Measurements from ENCODE around the gene HM13. TPM values are rescaled to one million over a fixed set of nuclear protein-coding genes. Genes with fewer than 3 reads are reported as not detected.

The HM13 gene
- total and polyA plus RNA-seq, 2 of the 13 experiments (the other 11 are each of a cell fraction or from before 2014, with no cell fraction given) = 118 to 243 TPM

- TF ChIP-seq ZNF142 (CRISPR knock-in tag; IDR thresholded peaks at IDR 0.05) = peak; percentile 73; the same call in 1 of the 2 replicates
- peak; percentile 24 for TF ChIP-seq ASH2L (IDR thresholded peaks at IDR 0.05; ENCODE audit: insufficient read length, low read depth, low read length)
- TF ChIP-seq NAIF1 (CRISPR knock-in tag; IDR thresholded peaks at IDR 0.05; ENCODE audit: borderline replicate concordance) = no peak
- TF ChIP-seq ZBTB1 (CRISPR knock-in tag; IDR thresholded peaks at IDR 0.05; ENCODE audit: borderline replicate concordance) = peak; percentile 28; the same call in 1 of the 2 replicates
- peak; percentile 81; the same call in 1 of the 2 replicates for TF ChIP-seq SKIL (CRISPR knock-in tag; IDR thresholded peaks at IDR 0.05; ENCODE audit: borderline replicate concordance)
- TF ChIP-seq PAX8 (CRISPR knock-in tag; IDR thresholded peaks at IDR 0.05; ENCODE audit: borderline replicate concordance) = no peak
- no peak for TF ChIP-seq MTA3 (CRISPR knock-in tag; IDR thresholded peaks at IDR 0.05)
- TF ChIP-seq KAT2B (IDR thresholded peaks at IDR 0.05; ENCODE audit: borderline replicate concordance, low read depth, low read length) = no peak
- TF ChIP-seq ZBTB38 (CRISPR knock-in tag; IDR thresholded peaks at IDR 0.05) = peak; percentile 94
- peak; percentile 72; the same call in 1 of the 2 replicates for TF ChIP-seq HNF4G (IDR thresholded peaks at IDR 0.05; ENCODE audit: borderline replicate concordance, low read depth, low read length)
- TF ChIP-seq HNF4G (CRISPR knock-in tag; IDR thresholded peaks at IDR 0.05; ENCODE audit: borderline replicate concordance, low read depth) = peak; percentile 49; the same call in 1 of the 2 replicates
- TF ChIP-seq PATZ1 (CRISPR knock-in tag; IDR thresholded peaks at IDR 0.05) = peak; percentile 98
- peak; percentile 96 for TF ChIP-seq SOX5 (CRISPR knock-in tag; IDR thresholded peaks at IDR 0.05; ENCODE audit: borderline replicate concordance)
- TF ChIP-seq THRA (CRISPR knock-in tag; IDR thresholded peaks at IDR 0.05; ENCODE audit: borderline replicate concordance) = no peak
- no peak for TF ChIP-seq ZNF460 (CRISPR knock-in tag; IDR thresholded peaks at IDR 0.05; ENCODE audit: borderline replicate concordance)
- no peak for TF ChIP-seq ZFP82 (CRISPR knock-in tag; IDR thresholded peaks at IDR 0.05; ENCODE audit: borderline replicate concordance)
These were observed 80.5 kb downstream of the HM13 start (continued) for GRCh38 chr20:31594558-31595379.

Measured in HepG2 (cell line).